ENCODE data around the gene PPARGC1A. TPM values are rescaled to one million over a fixed set of nuclear protein-coding genes. Genes with fewer than 3 reads are reported as not detected.

PPARGC1A gene
- total and polyA plus RNA-seq, 10 of the 15 experiments (the other 5 are each of a cell fraction or from before 2014, with no cell fraction given), result 0.01 to 0.05 (median 0.04) TPM; not detected in 7

- TF ChIP-seq NKRF (conservative IDR thresholded peaks at IDR 0.05), result no peak
These were observed 71.6 kb downstream of the PPARGC1A start (continued) for GRCh38 chr4:23818097-23818885.

- no peak overlapping the region for H3K27ac ChIP-seq (ENCODE audit: control insufficient read depth, insufficient read depth)
- H3K9ac ChIP-seq (ENCODE audit: control insufficient read depth, insufficient read depth, low read length), result no peak overlapping the region
- H3K4me3 ChIP-seq, result no peak overlapping the region
- no peak overlapping the region for H3K4me2 ChIP-seq (ENCODE audit: control insufficient read depth, insufficient read depth)
- ATAC-seq (no peak), FAIRE-seq (no peak), DNase-seq (ENCODE audit: low read depth, low spot score) (no peak)
- ChIA-PET SMC1A (ENCODE audit: uncharacterized antibody, unreplicated experiment) (no interaction called here), RAD21 (ENCODE audit: unreplicated experiment) (no interaction called here), POLR2A (interaction anchor here (0.6 kb wide), 1 partner anchor 1409 kb away, joined by 6 read pairs; no protein-coding TSS in a partner anchor), CTCF (no interaction called here)
- no peaks in the 10 kb centered on the region for H3K4me1 ChIP-seq (ENCODE audit: control insufficient read depth, insufficient read depth, low read length)
- no peaks in the 10 kb centered on the region for H3K27me3 ChIP-seq (replicated peaks in 1 of 2; ENCODE audit: control insufficient read depth in 2 of 2, insufficient read depth in 2 of 2, low read length in 1 of 2)
- H3K79me2 ChIP-seq (ENCODE audit: control insufficient read depth, insufficient read depth, low read length), result no peaks in the 10 kb centered on the region
- in situ Hi-C loops (cut with MboI) (no loop called here), intact Hi-C loops (cut with micrococcal nuclease; ENCODE audit: unreplicated experiment) (no loop called here)
- no peaks in the 10 kb centered on the region for H3K36me3 ChIP-seq (ENCODE audit: control insufficient read depth in 2 of 2, insufficient read depth in 2 of 2, low read length in 1 of 2)
- BruUV-seq (replicated peaks), result no TSS peak
- H2AFZ ChIP-seq (ENCODE audit: control insufficient read depth, low read depth, low read length), result no peak overlapping the region
- no peaks in the 10 kb centered on the region for H3K9me3 ChIP-seq (replicated peaks; ENCODE audit: control insufficient read depth, insufficient read depth, low read length)
- 58% methylated on average over 8 of the region's 8 CpGs for WGBS (ENCODE audit: insufficient coverage, insufficient replicate concordance, low lambda C conversion rate, missing lambda C conversion rate)
- H4K20me1 ChIP-seq (ENCODE audit: control insufficient read depth, insufficient read depth), result no peaks in the 10 kb centered on the region
- TF ChIP-seq HCFC1 (IDR thresholded peaks at IDR 0.05; ENCODE audit: low read length) (no peak), ZNF217 (IDR thresholded peaks at IDR 0.05) (no peak), BCL11A (IDR thresholded peaks at IDR 0.05; ENCODE audit: low read depth, low read length) (no peak), BRCA1 (IDR thresholded peaks at IDR 0.05; ENCODE audit: low read depth, low read length) (no peak), NKRF (conservative IDR thresholded peaks at IDR 0.05) (no peak), SIN3A (IDR thresholded peaks at IDR 0.05; ENCODE audit: low read depth, low read length) (no peak), RCOR1 (conservative IDR thresholded peaks at IDR 0.05; ENCODE audit: low read depth, low read length) (no peak), IKZF2 (IDR thresholded peaks at IDR 0.05) (no peak)
- TF ChIP-seq, protein P1, sequence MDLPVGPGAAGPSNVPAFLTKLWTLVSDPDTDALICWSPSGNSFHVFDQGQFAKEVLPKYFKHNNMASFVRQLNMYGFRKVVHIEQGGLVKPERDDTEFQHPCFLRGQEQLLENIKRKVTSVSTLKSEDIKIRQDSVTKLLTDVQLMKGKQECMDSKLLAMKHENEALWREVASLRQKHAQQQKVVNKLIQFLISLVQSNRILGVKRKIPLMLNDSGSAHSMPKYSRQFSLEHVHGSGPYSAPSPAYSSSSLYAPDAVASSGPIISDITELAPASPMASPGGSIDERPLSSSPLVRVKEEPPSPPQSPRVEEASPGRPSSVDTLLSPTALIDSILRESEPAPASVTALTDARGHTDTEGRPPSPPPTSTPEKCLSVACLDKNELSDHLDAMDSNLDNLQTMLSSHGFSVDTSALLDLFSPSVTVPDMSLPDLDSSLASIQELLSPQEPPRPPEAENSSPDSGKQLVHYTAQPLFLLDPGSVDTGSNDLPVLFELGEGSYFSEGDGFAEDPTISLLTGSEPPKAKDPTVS (IDR thresholded peaks at IDR 0.05; ENCODE audit: low read depth, low read length), result no peak
- TF ChIP-seq, protein P2, sequence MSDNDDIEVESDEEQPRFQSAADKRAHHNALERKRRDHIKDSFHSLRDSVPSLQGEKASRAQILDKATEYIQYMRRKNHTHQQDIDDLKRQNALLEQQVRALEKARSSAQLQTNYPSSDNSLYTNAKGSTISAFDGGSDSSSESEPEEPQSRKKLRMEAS (IDR thresholded peaks at IDR 0.05; ENCODE audit: low read depth, low read length), result no peak
- TF ChIP-seq, protein P3, sequence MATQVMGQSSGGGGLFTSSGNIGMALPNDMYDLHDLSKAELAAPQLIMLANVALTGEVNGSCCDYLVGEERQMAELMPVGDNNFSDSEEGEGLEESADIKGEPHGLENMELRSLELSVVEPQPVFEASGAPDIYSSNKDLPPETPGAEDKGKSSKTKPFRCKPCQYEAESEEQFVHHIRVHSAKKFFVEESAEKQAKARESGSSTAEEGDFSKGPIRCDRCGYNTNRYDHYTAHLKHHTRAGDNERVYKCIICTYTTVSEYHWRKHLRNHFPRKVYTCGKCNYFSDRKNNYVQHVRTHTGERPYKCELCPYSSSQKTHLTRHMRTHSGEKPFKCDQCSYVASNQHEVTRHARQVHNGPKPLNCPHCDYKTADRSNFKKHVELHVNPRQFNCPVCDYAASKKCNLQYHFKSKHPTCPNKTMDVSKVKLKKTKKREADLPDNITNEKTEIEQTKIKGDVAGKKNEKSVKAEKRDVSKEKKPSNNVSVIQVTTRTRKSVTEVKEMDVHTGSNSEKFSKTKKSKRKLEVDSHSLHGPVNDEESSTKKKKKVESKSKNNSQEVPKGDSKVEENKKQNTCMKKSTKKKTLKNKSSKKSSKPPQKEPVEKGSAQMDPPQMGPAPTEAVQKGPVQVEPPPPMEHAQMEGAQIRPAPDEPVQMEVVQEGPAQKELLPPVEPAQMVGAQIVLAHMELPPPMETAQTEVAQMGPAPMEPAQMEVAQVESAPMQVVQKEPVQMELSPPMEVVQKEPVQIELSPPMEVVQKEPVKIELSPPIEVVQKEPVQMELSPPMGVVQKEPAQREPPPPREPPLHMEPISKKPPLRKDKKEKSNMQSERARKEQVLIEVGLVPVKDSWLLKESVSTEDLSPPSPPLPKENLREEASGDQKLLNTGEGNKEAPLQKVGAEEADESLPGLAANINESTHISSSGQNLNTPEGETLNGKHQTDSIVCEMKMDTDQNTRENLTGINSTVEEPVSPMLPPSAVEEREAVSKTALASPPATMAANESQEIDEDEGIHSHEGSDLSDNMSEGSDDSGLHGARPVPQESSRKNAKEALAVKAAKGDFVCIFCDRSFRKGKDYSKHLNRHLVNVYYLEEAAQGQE (IDR thresholded peaks at IDR 0.05; ENCODE audit: low read depth, low read length), result no peak
These were observed 74.7 kb downstream of the PPARGC1A start for GRCh38 chr4:23814996-23815660.
